NCI-H187 treated with DMSO at 0.1 percent for 48 hours (cell line): Measurements from ENCODE around the gene ST6GALNAC3.

Experiments used
- DNase-seq: peaks from one replicate; lab custom pipeline; 2025; lab: John Stamatoyannopoulos, UW

Gene ST6GALNAC3

GRCh38 chr1:76247261-76247852, 172.8 kb downstream of the ST6GALNAC3 start:
- DNase-seq: no peak

GRCh38 chr1:76250271-76250670, 175.7 kb downstream of the ST6GALNAC3 start:
- DNase-seq: no peak

- no peak for DNase-seq
Measured at GRCh38 chr1:76252431-76252830, 177.9 kb downstream of the ST6GALNAC3 start.

- DNase-seq: peak; percentile 7
Measured at GRCh38 chr1:76254104-76255030, 179.8 kb downstream of the ST6GALNAC3 start.

- DNase-seq: no peak
Measured at GRCh38 chr1:76256289-76257223, 182.0 kb downstream of the ST6GALNAC3 start.

GRCh38 chr1:76257823-76258222, 183.3 kb downstream of the ST6GALNAC3 start:
- no peak for DNase-seq

- no peak for DNase-seq
Measured at GRCh38 chr1:76259270-76259669, 184.7 kb downstream of the ST6GALNAC3 start.

- DNase-seq: no peak
Measured at GRCh38 chr1:76260279-76260678, 185.7 kb downstream of the ST6GALNAC3 start.

GRCh38 chr1:76262601-76263000, 188.1 kb downstream of the ST6GALNAC3 start:
- DNase-seq: no peak

- DNase-seq: no peak
Measured at GRCh38 chr1:76264642-76265041, 190.1 kb downstream of the ST6GALNAC3 start.

GRCh38 chr1:76266762-76267161, 192.2 kb downstream of the ST6GALNAC3 start:
- DNase-seq: no peak

- no peak for DNase-seq
Measured at GRCh38 chr1:76267631-76268030, 193.1 kb downstream of the ST6GALNAC3 start.

- peak; percentile 51 for DNase-seq
Measured at GRCh38 chr1:76268341-76268740, 193.8 kb downstream of the ST6GALNAC3 start.

- no peak for DNase-seq
Measured at GRCh38 chr1:76269155-76269554, 194.6 kb downstream of the ST6GALNAC3 start.

GRCh38 chr1:76274302-76274701, 199.8 kb downstream of the ST6GALNAC3 start:
- no peak for DNase-seq

GRCh38 chr1:76274718-76275117, 200.2 kb downstream of the ST6GALNAC3 start:
- DNase-seq: no peak

GRCh38 chr1:76278711-76279100, 204.2 kb downstream of the ST6GALNAC3 start:
- no peak for DNase-seq

GRCh38 chr1:76279101-76279748, 204.7 kb downstream of the ST6GALNAC3 start:
- DNase-seq: no peak

GRCh38 chr1:76281306-76281705, 206.8 kb downstream of the ST6GALNAC3 start:
- no peak for DNase-seq

GRCh38 chr1:76284842-76285241, 210.3 kb downstream of the ST6GALNAC3 start:
- DNase-seq: no peak

- DNase-seq: no peak
Measured at GRCh38 chr1:76285578-76286135, 211.1 kb downstream of the ST6GALNAC3 start.
